Cardiac muscle cell (in vitro differentiated cells and primary cell): ENCODE data around the gene MARK1. TPM values are rescaled to one million over a fixed set of nuclear protein-coding genes. Genes with fewer than 3 reads are reported as not detected.
A peak's percentile ranks its signal among the peaks of the same experiment; 100 is the strongest.

ENCODE experiments used
- DNase-seq, 2 donors: peaks; one replicate each; pipeline versions ENCODE4 v3.0.0 to v3.0.0-alpha.2; 2010 to 2017; ENCODE audit warnings: low read depth in 1 of 2, low spot score in 1 of 2
- H3K27ac ChIP-seq: fragments of 200-600 bp; sonication (generic); 2 replicates; pipeline ENCODE4 v1.5.1; 2016
- H3K27me3 ChIP-seq: fragments of 200-600 bp; sonication (generic); 2 replicates; pipeline ENCODE4 v1.6.0; 2016; ENCODE audit warnings: control low read depth
- H3K36me3 ChIP-seq: fragments of 200-600 bp; sonication (generic); 2 replicates; pipeline ENCODE4 v1.5.1; 2016; ENCODE audit warnings: control low read depth
- H3K4me1 ChIP-seq: fragments of 200-600 bp; sonication (generic); 2 replicates; pipeline ENCODE4 v1.8.1; 2017; ENCODE audit warnings: low read depth, mild to moderate bottlenecking, mixed run types
- H3K4me3 ChIP-seq: fragments of 200-600 bp; sonication (generic); 2 replicates; pipeline ENCODE4 v1.5.1; 2016; ENCODE audit warnings: mild to moderate bottlenecking
- H3K9me3 ChIP-seq: fragments of 200-600 bp; sonication (generic); 2 replicates; pipeline ENCODE4 v1.5.1; 2017; ENCODE audit warnings: low read depth, mild to moderate bottlenecking, control low read depth
- polyA plus RNA-seq: library from polyadenylated mRNA; unstranded; fragments of >200 nt; fragmentation: Nextera tagmentation; extraction: Ambion mirVana; gene quantifications from 2 replicates; pipeline ENCODE4 v1.2.1, GENCODE V29; 2016
- total RNA-seq: library from RNA; depleted of rRNA; stranded (reverse); fragments of >200 nt; gene quantifications from 2 replicates; pipeline ENCODE4 v1.2.3, GENCODE V29; 2016
- TF ChIP-seq, protein P1 (sequence below): IDR thresholded peaks from 2 replicates; pipeline ENCODE4 v1.5.1; 2012; ENCODE audit warnings: low read depth, mild to moderate bottlenecking, low read length

Gene MARK1
- total and polyA plus RNA-seq, 2 experiments from 2014 or later, result 24.6 to 25.2 TPM

DNA sequence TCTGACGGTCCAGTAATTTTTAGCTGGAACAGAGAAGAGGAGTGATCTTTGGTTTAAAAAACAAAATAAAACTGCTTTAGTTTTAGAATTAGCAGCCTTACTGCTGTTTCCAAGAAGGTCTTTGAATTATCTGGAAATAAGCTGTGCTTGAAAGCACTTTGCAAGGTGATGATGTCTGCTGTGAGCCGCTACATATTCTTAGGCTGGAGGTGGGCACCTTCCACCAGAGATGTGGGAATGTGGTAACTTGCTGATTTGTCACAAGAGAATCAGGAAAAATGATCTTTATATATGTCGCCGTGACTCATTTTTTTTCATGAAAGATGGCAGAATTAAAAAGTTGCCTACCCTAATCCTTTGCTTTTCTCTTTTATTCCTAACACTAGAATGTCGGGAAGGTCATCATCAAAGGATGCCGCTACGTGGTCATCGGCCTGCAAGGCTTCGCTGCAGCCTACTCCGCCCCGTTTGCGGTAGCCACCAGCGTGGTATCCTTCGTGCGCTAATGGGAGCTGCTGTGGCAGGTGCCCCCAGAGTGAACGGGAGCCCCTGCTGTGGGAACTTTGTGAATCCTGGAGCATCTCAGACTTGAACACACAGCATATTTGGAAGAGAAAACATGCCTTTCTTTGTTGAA, 168.4 kb downstream of the MARK1 start:
- H3K27me3 ChIP-seq, result peaks cover 23% of the 10 kb centered on the region
- no peak for DNase-seq
- H3K27ac ChIP-seq, result no peak overlapping the region
- H3K9me3 ChIP-seq, result no peaks in the 10 kb centered on the region
- no peaks in the 10 kb centered on the region for H3K36me3 ChIP-seq
- TF ChIP-seq, protein P1, sequence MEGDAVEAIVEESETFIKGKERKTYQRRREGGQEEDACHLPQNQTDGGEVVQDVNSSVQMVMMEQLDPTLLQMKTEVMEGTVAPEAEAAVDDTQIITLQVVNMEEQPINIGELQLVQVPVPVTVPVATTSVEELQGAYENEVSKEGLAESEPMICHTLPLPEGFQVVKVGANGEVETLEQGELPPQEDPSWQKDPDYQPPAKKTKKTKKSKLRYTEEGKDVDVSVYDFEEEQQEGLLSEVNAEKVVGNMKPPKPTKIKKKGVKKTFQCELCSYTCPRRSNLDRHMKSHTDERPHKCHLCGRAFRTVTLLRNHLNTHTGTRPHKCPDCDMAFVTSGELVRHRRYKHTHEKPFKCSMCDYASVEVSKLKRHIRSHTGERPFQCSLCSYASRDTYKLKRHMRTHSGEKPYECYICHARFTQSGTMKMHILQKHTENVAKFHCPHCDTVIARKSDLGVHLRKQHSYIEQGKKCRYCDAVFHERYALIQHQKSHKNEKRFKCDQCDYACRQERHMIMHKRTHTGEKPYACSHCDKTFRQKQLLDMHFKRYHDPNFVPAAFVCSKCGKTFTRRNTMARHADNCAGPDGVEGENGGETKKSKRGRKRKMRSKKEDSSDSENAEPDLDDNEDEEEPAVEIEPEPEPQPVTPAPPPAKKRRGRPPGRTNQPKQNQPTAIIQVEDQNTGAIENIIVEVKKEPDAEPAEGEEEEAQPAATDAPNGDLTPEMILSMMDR, result no peak
- H3K4me1 ChIP-seq, result no peaks in the 10 kb centered on the region
- H3K4me3 ChIP-seq, result no peak overlapping the region

DNA sequence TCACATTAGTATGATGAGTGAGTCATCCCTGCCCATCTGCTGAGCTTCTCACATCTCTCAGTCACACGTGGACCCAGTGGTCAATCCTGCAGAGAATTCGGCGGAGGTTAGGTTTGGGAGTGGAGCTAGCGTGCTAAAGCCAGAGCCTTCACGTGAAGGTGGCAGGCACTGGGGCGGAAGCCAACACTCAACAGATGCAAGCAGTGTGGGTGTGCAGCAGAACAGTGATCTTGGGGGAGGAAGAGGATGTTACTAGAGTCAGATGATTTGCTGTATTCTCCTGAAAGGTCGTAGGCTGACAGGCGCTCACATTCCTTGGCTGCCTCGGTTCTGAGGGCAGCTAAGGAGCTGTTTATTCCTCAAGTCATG, 168.9 kb downstream of the MARK1 start:
- Histone ChIP-seq H3K9me3 (no peaks in the 10 kb centered on the region), H3K27me3 (peaks cover 18% of the 10 kb centered on the region), H3K4me3 (no peak overlapping the region), H3K4me1 (no peaks in the 10 kb centered on the region), H3K27ac (no peak overlapping the region), H3K36me3 (no peaks in the 10 kb centered on the region)
- TF ChIP-seq, protein P1, result no peak
- DNase-seq, result peak in 1 of 2 donors; percentile 36

DNA sequence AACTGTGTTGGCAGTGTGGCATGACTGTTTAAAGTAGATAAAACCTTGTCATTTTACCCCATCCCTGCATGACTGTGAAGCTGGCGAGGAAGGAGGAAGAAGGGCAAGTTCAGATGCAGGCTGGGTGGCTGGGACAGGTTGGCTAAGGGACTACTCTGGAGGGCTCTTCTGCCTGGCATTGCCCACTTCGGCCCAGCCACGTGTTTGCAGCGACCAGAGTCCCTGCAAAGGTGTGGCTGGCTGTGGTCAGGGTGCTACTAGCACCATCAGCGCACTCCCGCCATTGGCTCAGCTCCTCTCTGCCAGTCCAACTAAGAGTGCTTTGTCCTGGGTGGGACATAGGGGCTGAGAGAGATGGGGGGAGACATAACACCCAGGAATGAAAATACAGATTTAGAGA, 169.4 kb downstream of the MARK1 start:
- Histone ChIP-seq H3K36me3 (no peaks in the 10 kb centered on the region), H3K4me3 (no peak overlapping the region), H3K27ac (no peak overlapping the region), H3K9me3 (no peaks in the 10 kb centered on the region), H3K4me1 (no peaks in the 10 kb centered on the region), H3K27me3 (peaks cover 13% of the 10 kb centered on the region)
- TF ChIP-seq, protein P1, result no peak
- DNase-seq, result no peak

DNA sequence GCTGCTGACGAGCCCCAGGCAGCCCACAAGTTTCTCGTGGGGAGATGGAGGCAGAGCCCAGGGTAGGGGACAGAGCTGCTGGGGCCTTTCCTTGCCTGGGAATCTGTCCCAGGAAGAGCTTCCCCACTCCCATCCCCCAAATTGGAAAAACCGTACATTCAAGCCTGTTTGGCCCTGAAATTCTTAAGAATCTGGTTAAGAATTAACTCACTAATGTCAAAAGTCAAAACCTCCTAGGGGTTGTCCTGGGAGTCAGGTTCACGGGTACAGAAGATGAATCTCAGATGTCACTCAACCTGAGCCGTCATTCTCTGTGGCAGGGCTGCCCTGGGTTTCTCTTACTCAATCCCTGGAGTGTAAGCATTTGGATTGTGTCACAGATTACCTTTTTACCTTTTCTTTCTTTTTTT, 170.7 kb downstream of the MARK1 start:
- Histone ChIP-seq H3K9me3 (no peaks in the 10 kb centered on the region), H3K27ac (no peak overlapping the region), H3K4me1 (no peaks in the 10 kb centered on the region), H3K36me3 (no peaks in the 10 kb centered on the region), H3K4me3 (no peak overlapping the region), H3K27me3 (no peaks in the 10 kb centered on the region)
- TF ChIP-seq, protein P1, result no peak
- no peak for DNase-seq

DNA sequence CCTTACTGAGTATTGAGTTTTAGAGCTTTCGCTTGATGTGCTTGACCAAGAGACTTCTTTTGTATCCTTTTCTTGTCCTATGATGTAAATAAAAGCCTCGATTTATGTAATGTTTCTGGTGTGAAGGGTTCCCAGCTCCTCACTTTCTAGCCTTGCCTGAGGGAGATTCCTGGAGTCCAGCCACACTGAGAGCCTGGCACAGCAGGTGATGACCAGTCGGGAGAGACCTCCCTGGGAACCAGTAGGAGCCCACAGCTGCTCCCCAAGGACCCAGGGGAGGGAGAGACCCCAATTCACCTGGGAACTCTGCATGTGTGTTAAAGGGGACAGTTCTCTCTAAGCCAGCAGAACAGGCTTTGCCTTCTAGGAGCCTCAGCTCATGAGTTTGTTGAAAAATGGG, 171.1 kb downstream of the MARK1 start:
- no peak for DNase-seq
- H3K36me3 ChIP-seq, result no peaks in the 10 kb centered on the region
- TF ChIP-seq, protein P1, result no peak
- no peak overlapping the region for H3K27ac ChIP-seq
- H3K4me1 ChIP-seq, result no peaks in the 10 kb centered on the region
- no peak overlapping the region for H3K4me3 ChIP-seq
- H3K9me3 ChIP-seq, result no peaks in the 10 kb centered on the region
- H3K27me3 ChIP-seq, result no peaks in the 10 kb centered on the region
